GM12864 (cell line): ENCODE measurements around the gene ARG2.

Source experiments
- DNase-seq: peaks from one replicate; pipeline ENCODE4 v3.0.0-alpha.2; 2011; ENCODE audit warnings: low read depth
- H3K4me3 ChIP-seq: 2 replicates; pipeline ENCODE4 v1.5.1; 2011; ENCODE audit warnings: mild to moderate bottlenecking, low read depth, low read length, control low read depth
- TF ChIP-seq, protein P1 (sequence below): IDR thresholded peaks from 2 replicates; pipeline ENCODE4 v1.5.1; 2011; ENCODE audit warnings: low read depth, mild to moderate bottlenecking, moderate library complexity, low read length, control low read depth, inconsistent platforms; ENCODE audit errors: missing control alignments

Gene ARG2

DNA sequence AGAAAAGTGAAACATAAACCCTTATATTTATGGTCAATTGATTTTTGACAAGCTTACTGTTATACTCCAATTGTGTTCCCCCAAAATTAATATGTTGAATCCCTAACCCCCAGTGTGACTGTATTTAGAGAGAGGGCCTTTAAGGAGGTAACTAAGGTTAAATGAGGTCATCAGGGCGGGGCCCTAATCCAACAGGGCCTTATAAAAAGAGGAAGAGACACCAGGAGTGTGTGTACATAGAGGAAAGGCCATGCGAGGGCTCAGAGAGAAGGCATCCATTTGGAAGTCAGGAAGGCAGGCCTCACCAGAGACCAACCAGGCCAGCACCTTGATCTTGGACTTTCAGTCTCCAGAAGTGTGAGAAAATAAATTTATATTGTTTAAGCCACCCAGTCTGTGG, 61.2 kb downstream of the ARG2 start:
- TF ChIP-seq, protein P1, sequence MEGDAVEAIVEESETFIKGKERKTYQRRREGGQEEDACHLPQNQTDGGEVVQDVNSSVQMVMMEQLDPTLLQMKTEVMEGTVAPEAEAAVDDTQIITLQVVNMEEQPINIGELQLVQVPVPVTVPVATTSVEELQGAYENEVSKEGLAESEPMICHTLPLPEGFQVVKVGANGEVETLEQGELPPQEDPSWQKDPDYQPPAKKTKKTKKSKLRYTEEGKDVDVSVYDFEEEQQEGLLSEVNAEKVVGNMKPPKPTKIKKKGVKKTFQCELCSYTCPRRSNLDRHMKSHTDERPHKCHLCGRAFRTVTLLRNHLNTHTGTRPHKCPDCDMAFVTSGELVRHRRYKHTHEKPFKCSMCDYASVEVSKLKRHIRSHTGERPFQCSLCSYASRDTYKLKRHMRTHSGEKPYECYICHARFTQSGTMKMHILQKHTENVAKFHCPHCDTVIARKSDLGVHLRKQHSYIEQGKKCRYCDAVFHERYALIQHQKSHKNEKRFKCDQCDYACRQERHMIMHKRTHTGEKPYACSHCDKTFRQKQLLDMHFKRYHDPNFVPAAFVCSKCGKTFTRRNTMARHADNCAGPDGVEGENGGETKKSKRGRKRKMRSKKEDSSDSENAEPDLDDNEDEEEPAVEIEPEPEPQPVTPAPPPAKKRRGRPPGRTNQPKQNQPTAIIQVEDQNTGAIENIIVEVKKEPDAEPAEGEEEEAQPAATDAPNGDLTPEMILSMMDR, result no peak
- H3K4me3 ChIP-seq, result no peak overlapping the region
- no peak for DNase-seq

GRCh38 chr14:67683842-67684241, 64.1 kb downstream of the ARG2 start:
- DNase-seq, result no peak

GRCh38 chr14:67690011-67690410, 70.3 kb downstream of the ARG2 start:
- TF ChIP-seq, protein P1, result no peak
- DNase-seq, result no peak
- H3K4me3 ChIP-seq, result no peak overlapping the region

More at GRCh38 chr14:67683842-67684241, 64.1 kb downstream of the ARG2 start:
- no peak overlapping the region for H3K4me3 ChIP-seq
- TF ChIP-seq, protein P1, result no peak

DNA sequence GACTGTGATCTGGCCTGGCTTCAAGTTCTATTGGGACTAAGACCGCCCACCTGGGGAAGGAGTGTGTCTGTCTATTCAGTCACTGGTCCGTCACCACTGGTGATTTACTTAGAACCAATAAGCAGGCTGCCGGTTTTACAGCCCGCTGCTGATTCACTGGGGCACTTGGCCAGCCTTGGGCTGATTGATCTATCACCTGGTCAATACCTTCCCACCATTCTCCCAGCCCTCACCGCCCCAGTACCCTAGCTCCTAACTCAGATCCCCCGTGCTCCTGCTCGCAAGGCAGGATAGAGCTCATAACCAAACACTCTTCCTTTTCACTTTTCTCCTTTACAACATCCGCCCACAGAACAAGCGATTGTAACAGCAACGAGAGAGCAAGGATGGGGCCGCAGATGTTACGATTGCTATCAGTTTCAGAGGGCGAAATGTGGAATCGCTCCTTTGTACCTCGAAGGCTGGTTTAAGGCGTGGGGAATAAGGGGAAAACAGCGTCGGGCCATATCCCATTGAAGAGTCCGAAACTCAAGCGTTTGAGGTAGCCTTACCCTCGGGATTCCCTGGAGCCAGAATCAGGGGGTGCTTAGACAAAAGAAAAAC, 75.2 kb downstream of the ARG2 start:
- peak overlapping the region; percentile 84 for H3K4me3 ChIP-seq
- peak; percentile 86 for DNase-seq
- TF ChIP-seq, protein P1, result no peak

- peak; percentile 62 for DNase-seq
- TF ChIP-seq, protein P1, result no peak
- H3K4me3 ChIP-seq, result peak within 1 kb of the TSS; percentile 84
Measured at GRCh38 chr14:67695394-67695949, 75.8 kb downstream of the ARG2 start, which contains the start of gene RDH11. Gene RDH11, minus strand, starts transcription at chr14:67695764. Its CDS starts 61 bp downstream, at chr14:67695703.

DNA sequence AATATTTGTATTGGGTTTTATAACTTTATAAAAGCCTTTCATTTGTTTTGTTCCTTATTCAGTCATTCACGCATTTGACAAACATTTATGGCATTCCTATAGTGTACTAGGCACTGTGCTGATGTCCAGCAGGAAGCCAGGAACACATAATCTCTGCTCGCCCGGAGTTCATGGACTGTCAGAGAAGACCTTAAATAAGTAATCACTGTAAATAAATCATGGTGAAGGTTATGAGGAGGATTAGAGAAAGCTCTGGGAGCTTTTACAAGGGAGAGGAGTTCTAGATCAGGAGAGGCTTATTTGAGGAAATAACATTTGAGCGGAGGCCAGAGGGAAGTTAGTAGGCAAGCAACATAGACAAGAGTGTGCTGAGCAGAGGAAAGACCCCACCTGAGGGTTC, 77.3 kb downstream of the ARG2 start:
- TF ChIP-seq, protein P1, result no peak
- no peak for DNase-seq
- H3K4me3 ChIP-seq, result no peak overlapping the region

- no peak overlapping the region for H3K4me3 ChIP-seq
- TF ChIP-seq, protein P1, result no peak
- no peak for DNase-seq
Measured at GRCh38 chr14:67698179-67698578, 78.5 kb downstream of the ARG2 start.
